ENCODE measurements around the gene SOWAHA. TPM values are rescaled to one million over a fixed set of nuclear protein-coding genes. Genes with fewer than 3 reads are reported as not detected.
"Not testable (repeated sequence)": the region's sequence is repeated elsewhere in the genome, so short reads cannot be mapped to it uniquely, and the experiment has no call there.

The SOWAHA gene
- total RNA-seq, 2 donors from 2014 or later: not detected

GRCh38 chr5:132848270-132848669 lies 35.2 kb downstream of the SOWAHA start:
- Mint-ChIP-seq H3K9me3 (no peaks in the 10 kb centered on the region), H3K27ac (no peak overlapping the region), H3K27me3 (peaks cover 4 to 7% of the 10 kb centered on the region in 2 donors), H3K4me1 (ENCODE audit: low read depth in 2 of 2) (no peaks in the 10 kb centered on the region), H3K36me3 (no peaks in the 10 kb centered on the region), H3K4me3 (no peak overlapping the region)
- ATAC-seq (no peak), DNase-seq (ENCODE audit: low spot score) (no peak)

- no peaks in the 10 kb centered on the region for H3K4me1 Mint-ChIP-seq (ENCODE audit: low read depth in 2 of 2)
- DNase-seq (ENCODE audit: low spot score) (no peak), ATAC-seq (no peak)
- H3K4me3 Mint-ChIP-seq: no peak overlapping the region
- peaks cover 7% of the 10 kb centered on the region in 2 donors for H3K27me3 Mint-ChIP-seq
- no peak overlapping the region for H3K27ac Mint-ChIP-seq
- no peaks in the 10 kb centered on the region for H3K36me3 Mint-ChIP-seq
- H3K9me3 Mint-ChIP-seq: no peaks in the 10 kb centered on the region
These were observed 36.2 kb downstream of the SOWAHA start for GRCh38 chr5:132849347-132849746.

GRCh38 chr5:132850066-132850465 lies 37.0 kb downstream of the SOWAHA start:
- Mint-ChIP-seq H3K36me3 (no peaks in the 10 kb centered on the region), H3K9me3 (no peaks in the 10 kb centered on the region), H3K4me3 (no peak overlapping the region), H3K27ac (no peak overlapping the region), H3K27me3 (peaks cover 7 to 9% of the 10 kb centered on the region in 2 donors), H3K4me1 (ENCODE audit: low read depth in 2 of 2) (no peaks in the 10 kb centered on the region)
- DNase-seq (ENCODE audit: low spot score) (no peak), ATAC-seq (no peak)

DNA sequence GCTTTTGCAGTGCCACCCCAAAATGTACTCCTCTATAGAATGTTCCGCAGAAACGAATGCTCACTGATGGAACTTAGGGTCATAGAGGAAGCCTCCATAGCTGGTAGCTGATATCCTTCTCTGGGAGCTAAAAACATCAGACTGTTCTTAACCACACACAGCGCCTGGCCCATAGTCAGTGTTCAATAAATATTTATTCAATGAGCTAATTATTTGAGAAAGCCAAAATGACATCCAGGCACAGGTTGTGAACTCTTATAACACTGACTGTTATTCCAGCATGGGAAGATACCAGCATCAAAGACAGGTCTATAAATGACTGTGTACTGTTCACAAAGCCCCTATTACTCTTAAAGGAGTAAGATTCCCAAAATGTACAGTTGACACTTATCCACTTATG lies 40.2 kb downstream of the SOWAHA start:
- Mint-ChIP-seq H3K27ac (no peak overlapping the region), H3K4me3 (no peak overlapping the region), H3K36me3 (no peaks in the 10 kb centered on the region), H3K27me3 (peaks cover 13 to 25% of the 10 kb centered on the region in 2 donors), H3K9me3 (no peaks in the 10 kb centered on the region), H3K4me1 (ENCODE audit: low read depth in 2 of 2) (no peaks in the 10 kb centered on the region)
- ATAC-seq: no peak
- no peak for DNase-seq (ENCODE audit: low spot score)

- Mint-ChIP-seq H3K4me3 (no peak overlapping the region), H3K9me3 (no peaks in the 10 kb centered on the region), H3K4me1 (ENCODE audit: low read depth in 2 of 2) (no peaks in the 10 kb centered on the region), H3K27me3 (peaks cover 13 to 25% of the 10 kb centered on the region in 2 donors), H3K36me3 (no peaks in the 10 kb centered on the region), H3K27ac (no peak overlapping the region)
- ATAC-seq (no peak), DNase-seq (ENCODE audit: low spot score) (no peak)
These were observed 40.7 kb downstream of the SOWAHA start for GRCh38 chr5:132853790-132854189.

DNA sequence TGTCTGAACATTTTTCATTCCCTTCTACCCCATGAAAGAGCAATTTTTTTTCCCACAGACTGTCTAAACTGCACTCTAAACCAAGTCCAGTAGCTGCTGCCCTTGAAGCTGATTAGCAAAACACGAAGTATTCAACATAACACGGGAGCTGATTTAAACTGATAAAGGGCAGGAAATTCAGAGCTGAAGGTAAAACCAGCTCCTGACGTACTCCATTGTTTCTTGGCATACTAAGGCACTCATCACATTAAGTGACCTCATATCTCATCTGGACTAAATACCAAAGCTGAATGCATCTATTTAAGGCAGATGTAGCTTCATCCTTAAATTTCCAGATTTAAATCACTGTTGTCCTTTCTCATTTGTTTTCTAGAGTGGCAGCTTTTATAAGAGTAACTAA lies 41.2 kb downstream of the SOWAHA start:
- H3K36me3 Mint-ChIP-seq: no peaks in the 10 kb centered on the region
- no peak for ATAC-seq
- no peaks in the 10 kb centered on the region for H3K4me1 Mint-ChIP-seq (ENCODE audit: low read depth in 2 of 2)
- no peak for DNase-seq (ENCODE audit: low spot score)
- H3K27ac Mint-ChIP-seq: no peak overlapping the region
- H3K9me3 Mint-ChIP-seq: no peaks in the 10 kb centered on the region
- peaks cover 13 to 25% of the 10 kb centered on the region in 2 donors for H3K27me3 Mint-ChIP-seq
- no peak overlapping the region for H3K4me3 Mint-ChIP-seq

GRCh38 chr5:132854992-132855391 lies 41.9 kb downstream of the SOWAHA start:
- not testable (repeated sequence) for H3K9me3 Mint-ChIP-seq; H3K4me1 Mint-ChIP-seq (ENCODE audit: low read depth in 2 of 2); ATAC-seq; DNase-seq (ENCODE audit: low spot score); H3K27ac Mint-ChIP-seq; H3K4me3 Mint-ChIP-seq; H3K36me3 Mint-ChIP-seq
- peaks cover 14 to 25% of the 10 kb centered on the region in 2 donors for H3K27me3 Mint-ChIP-seq

- peaks cover 16 to 25% of the 10 kb centered on the region in 2 donors for H3K27me3 Mint-ChIP-seq
- H3K36me3 Mint-ChIP-seq: no peaks in the 10 kb centered on the region
- H3K4me1 Mint-ChIP-seq (ENCODE audit: low read depth in 2 of 2): no peaks in the 10 kb centered on the region
- DNase-seq (ENCODE audit: low spot score) (no peak), ATAC-seq (no peak)
- H3K27ac Mint-ChIP-seq: no peak overlapping the region
- H3K4me3 Mint-ChIP-seq: no peak overlapping the region
- no peaks in the 10 kb centered on the region for H3K9me3 Mint-ChIP-seq
These were observed 42.9 kb downstream of the SOWAHA start for GRCh38 chr5:132856011-132856410.

- DNase-seq (ENCODE audit: low spot score) (no peak), ATAC-seq (no peak)
- H3K36me3 Mint-ChIP-seq: no peaks in the 10 kb centered on the region
- peaks cover 11 to 17% of the 10 kb centered on the region in 2 donors for H3K27me3 Mint-ChIP-seq
- H3K4me3 Mint-ChIP-seq: no peak overlapping the region
- no peak overlapping the region for H3K27ac Mint-ChIP-seq
- H3K9me3 Mint-ChIP-seq: no peaks in the 10 kb centered on the region
- no peaks in the 10 kb centered on the region for H3K4me1 Mint-ChIP-seq (ENCODE audit: low read depth in 2 of 2)
These were observed 46.9 kb downstream of the SOWAHA start for GRCh38 chr5:132859889-132860437.

GRCh38 chr5:132860742-132861141 lies 47.6 kb downstream of the SOWAHA start:
- Mint-ChIP-seq H3K9me3 (no peaks in the 10 kb centered on the region), H3K36me3 (no peaks in the 10 kb centered on the region), H3K4me1 (ENCODE audit: low read depth in 2 of 2) (peaks cover 6% of the 10 kb centered on the region in 2 donors), H3K4me3 (no peak overlapping the region), H3K27me3 (peaks cover 8 to 11% of the 10 kb centered on the region in 2 donors), H3K27ac (no peak overlapping the region)
- no peak for ATAC-seq
- no peak for DNase-seq (ENCODE audit: low spot score)

DNA sequence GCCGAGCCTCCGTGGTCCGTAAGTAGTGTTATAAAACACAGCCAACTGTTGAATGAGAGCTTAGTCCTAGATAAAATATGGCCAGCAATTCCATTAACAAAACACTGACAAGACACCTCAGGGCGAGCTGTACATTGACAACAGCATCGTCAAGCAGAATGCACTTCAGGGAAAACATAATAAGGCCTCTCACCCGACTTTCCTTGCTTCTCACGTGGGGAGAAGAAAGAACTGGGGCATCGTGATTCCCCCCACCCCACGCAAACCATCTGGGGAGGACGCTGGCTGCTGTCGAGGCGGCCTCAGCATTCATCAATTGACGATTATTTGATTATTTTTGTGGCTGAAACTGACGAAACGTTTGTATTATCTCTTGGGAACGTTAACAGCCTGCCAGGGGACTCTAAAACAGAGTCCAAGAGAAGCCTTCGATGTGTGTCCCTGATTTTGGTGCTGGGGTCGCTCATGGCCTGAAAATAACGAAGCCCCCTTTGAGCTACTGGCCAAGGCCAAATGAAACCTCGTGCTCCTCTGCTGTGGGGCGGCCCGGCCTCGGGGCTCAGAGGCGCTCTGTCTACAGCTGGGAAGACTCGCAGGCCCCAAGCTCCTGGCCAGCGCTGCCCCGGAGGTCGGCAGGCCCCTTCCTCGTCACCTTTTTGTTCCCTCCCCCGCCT lies 52.7 kb downstream of the SOWAHA start:
- H3K27me3 Mint-ChIP-seq: no peaks in the 10 kb centered on the region
- peak in 1 of 2 donors; percentile 42 for ATAC-seq
- no peak for DNase-seq (ENCODE audit: low spot score)
- H3K9me3 Mint-ChIP-seq: no peaks in the 10 kb centered on the region
- H3K36me3 Mint-ChIP-seq: peaks cover 7% of the 10 kb centered on the region
- peak overlapping the region; percentile 99 for H3K4me3 Mint-ChIP-seq
- H3K4me1 Mint-ChIP-seq (ENCODE audit: low read depth in 2 of 2): peaks cover 18 to 28% of the 10 kb centered on the region in 2 donors
- peak overlapping the region; percentile 94 to 97 for H3K27ac Mint-ChIP-seq

Other genes with a start within 250 kb of the SOWAHA start
- 10 to 100 TPM in 1 of 2 donors, 1 to 10 TPM in 1; 8.4 to 19.6 TPM for gene IL13, start 155.1 kb upstream of the SOWAHA start, total RNA-seq
- gene IL4, start 139.3 kb upstream of the SOWAHA start, total RNA-seq: 1 to 10 TPM in 1 of 2 donors, not detected in 1; 2.6 TPM
- gene KIF3A, start 75.8 kb upstream of the SOWAHA start, total RNA-seq: 10 to 100 TPM; 17.4 to 34.5 TPM
- gene CCNI2, start 65.9 kb upstream of the SOWAHA start, total RNA-seq: 1 to 10 TPM; 1.1 to 3.9 TPM
- 10 to 100 TPM; 16.2 to 30.4 TPM for gene SEPTIN8, start 36.1 kb upstream of the SOWAHA start, total RNA-seq
- gene SHROOM1, start 17.3 kb downstream of the SOWAHA start, total RNA-seq: 1 to 10 TPM; 5.4 to 8.0 TPM
- gene GDF9, start 53.2 kb downstream of the SOWAHA start, total RNA-seq: under 1 TPM; 0.50 to 0.93 TPM
- 100 to 1,000 TPM; 330 to 366 TPM for gene UQCRQ, start 53.3 kb downstream of the SOWAHA start, total RNA-seq
- gene LEAP2, start 60.4 kb downstream of the SOWAHA start, total RNA-seq: 1 to 10 TPM; 2.7 to 5.6 TPM
- 10 to 100 TPM; 39.7 to 40.4 TPM for gene AFF4, start 150.3 kb downstream of the SOWAHA start, total RNA-seq
- gene ZCCHC10, start 213.2 kb downstream of the SOWAHA start, total RNA-seq: 10 to 100 TPM; 21.6 to 31.4 TPM
- 100 to 1,000 TPM; 136 to 145 TPM for gene HSPA4, start 238.7 kb downstream of the SOWAHA start, total RNA-seq

Data from natural killer cell treated with Interleukin-12 subunit alpha and Interleukin-12 subunit beta and Interleukin-15 and Interleukin-18, amount 100 ng/mL, for 72 hours (primary cell).